HG02588 (cell line): Measurements from ENCODE around the gene ERF.

Experiments used
- ATAC-seq: cut with Tn5 transposase; IDR thresholded peaks from one replicate; pipeline ENCODE4 v1.9.1; 2021; ENCODE audit warnings: mild to moderate bottlenecking, moderate library complexity; ENCODE audit not compliant: unreplicated experiment

ERF gene

DNA sequence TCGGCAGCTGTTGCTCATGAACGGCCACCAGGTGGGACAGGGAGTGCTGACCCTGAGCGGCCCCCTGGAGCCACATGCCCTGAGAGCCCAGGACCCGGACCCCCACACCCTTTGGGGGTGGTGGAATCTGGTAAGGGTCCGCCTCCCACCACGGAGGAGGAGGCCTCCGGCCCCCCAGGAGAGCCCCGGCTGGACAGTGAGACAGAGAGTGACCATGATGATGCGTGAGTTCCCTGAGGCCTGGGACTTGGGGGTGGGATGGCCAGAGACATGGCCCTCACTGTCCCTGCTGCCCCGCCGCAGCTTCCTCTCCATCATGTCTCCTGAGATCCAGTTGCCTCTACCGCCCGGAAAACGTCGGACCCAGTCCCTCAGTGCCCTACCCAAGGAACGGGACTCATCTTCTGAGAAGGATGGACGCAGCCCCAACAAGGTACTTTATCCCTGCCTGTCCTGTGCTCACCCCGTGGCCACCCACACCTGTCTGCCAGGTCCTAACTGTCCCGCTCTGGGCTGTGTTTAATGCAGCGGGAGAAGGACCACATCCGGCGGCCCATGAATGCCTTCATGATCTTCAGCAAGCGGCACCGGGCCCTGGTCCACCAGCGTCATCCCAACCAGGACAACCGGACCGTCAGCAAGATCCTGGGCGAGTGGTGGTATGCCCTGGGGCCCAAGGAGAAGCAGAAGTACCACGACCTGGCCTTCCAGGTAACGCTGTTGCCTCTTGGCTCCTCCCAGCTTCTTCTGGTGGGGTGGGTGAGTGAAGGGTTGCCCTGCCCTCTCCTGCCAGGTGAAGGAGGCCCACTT lies 32.3 kb upstream of the ERF start:
- ATAC-seq, result no peak

GRCh38 chr19:42286349-42287016 lies 31.6 kb upstream of the ERF start:
- no peak for ATAC-seq

DNA sequence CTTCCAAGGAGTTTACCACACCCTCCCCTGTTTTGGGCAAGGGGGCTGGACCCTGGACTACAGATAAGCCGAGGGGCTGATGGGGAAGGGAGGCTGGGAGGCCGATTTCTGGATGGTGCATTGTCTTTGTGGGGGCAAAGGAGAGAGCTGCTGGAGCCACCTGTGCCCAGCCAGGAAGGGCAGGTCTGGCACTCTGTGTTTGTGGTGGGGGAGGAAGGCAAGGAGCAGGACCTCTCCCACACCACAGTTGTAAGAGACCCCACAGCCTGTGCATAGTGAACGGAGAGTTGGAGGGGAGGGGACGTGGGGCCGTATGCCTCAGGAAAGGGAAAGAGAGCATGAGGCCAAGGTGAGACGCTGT lies 31.0 kb upstream of the ERF start:
- ATAC-seq, result no peak

- ATAC-seq, result no peak
Observed at GRCh38 chr19:42285541-42285941, 30.6 kb upstream of the ERF start.

DNA sequence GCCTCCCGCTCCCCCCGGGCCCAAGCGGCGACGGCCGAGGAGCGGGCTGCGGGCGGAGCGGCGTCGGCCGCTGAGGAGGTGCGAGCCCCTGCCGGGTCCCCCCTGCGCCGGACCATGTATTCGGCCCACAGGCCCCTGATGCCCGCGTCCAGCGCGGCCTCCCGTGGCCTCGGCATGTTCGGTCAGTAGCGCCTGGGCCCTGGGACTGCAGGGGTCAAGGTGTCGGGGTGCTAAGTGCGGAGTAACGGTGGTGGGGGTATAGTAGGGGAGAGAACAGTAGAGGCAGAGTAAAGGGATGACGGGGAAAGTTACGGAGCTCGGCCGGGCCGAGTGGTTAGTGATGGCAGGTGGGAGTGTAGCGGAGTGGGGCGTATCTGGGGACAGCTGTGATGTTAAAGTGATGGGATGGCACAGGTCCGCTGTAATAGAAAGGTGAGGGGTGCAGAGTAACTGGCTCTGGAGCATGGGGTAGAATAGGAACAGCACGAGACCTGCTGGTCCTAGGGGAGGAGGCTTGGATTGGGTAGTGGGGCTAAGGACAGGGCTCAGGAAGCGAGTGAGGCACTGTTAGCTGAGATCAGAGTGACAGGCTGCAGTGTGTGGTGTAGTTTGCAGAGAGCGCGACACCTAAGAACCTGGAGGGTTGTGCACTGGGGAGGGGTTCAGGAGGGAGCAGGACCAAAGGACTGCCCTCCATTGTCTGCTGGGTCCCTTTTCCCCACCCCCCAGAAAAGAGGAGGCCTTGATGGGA lies 29.8 kb upstream of the ERF start:
- no peak for ATAC-seq

- ATAC-seq, result peak; percentile 32
Observed at GRCh38 chr19:42284066-42284501, 29.2 kb upstream of the ERF start.

GRCh38 chr19:42283188-42284065 lies 28.5 kb upstream of the ERF start:
- peak; percentile 43 for ATAC-seq

DNA sequence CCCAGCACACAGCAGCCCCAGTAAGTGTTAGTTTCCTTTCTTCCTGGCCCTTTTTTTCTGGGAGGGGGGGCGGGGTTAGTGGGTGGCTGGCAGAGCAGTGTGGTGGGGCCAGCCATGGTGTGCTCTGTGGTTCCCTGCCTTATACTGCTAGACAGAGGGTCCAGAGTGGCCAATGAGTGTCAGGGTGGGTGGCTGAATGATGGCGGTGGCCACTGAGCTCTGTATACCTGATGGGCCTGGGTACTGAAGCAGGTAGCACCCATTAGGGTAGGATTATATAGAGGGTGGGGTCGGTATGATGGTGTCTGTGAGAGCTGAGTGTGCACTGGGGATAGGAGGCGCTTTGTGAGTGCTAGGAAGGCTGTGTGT lies 27.9 kb upstream of the ERF start:
- no peak for ATAC-seq

- ATAC-seq, result no peak
Observed at GRCh38 chr19:42281827-42282762, 27.2 kb upstream of the ERF start.

DNA sequence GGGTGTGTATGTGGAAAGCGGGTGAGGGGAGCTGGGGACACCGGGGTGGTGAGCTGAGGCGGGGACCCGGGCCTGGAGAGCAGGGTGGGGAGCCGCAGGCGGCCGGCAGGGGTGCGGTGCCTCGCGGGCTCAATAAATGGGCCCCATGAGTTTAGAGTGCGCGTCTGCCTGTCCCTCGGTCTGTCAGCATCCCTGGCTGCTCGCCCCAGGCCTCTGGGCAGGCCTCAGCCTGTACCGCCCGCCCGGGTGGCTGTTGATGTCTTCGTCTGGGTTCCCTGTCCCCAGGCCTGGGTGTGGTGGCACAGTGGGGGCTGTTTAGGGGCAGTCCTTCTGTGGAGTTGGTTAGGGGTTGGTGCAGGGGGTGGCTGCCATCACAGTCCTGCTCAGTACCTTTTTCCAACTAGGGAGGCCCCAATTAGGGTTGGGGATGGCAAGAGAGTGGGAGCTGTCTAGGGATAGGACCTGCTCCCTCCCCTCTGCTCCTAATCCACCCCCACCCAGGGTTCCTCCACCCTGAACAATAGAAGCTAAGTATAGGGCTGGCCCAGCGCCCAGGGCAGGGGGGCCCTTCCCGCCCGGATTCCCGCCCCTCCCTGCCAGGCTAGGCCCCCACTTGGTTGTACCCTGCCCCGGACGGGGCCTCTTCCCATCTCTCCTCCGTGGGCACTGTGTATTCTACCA lies 26.4 kb upstream of the ERF start:
- no peak for ATAC-seq

GRCh38 chr19:42280815-42281145 lies 25.9 kb upstream of the ERF start:
- no peak for ATAC-seq

GRCh38 chr19:42279902-42280814 lies 25.2 kb upstream of the ERF start:
- ATAC-seq, result no peak

DNA sequence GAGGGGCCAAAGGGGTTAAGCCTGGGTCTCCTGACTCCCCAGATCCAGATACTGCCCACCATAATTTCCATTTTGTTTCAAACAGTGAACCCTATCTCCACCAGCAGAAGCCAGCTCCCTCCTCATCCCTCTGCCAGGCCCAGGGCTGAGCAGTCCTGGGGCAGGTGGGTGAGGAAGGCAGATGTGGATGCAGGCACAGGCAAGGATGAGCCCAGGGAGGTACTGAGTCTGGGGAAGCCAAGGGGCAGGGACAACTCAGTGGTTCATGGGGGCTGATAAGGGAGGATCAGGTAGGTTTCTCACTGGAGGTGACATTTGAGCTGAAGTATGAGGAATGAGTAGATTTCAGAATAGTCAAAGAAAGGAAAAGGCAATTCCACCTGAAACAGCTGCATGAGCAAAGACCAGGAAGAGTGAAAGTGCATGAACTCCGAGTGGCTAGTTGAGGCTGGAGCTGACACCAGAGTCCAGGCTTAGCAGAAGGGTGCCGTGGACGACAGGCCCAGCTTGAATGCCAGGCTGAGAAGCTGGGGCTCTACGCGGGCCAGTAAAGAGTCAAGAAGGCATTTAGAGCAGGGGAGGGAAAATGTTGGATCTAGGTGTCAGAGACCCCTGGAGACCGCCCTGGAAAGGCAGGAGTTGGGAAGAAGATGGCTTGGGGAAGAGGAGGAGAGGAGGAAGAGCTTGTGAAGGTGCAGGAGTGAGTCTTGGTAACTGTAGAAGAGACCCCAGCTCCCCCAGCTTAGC lies 24.4 kb upstream of the ERF start:
- ATAC-seq, result no peak

- ATAC-seq, result no peak
Observed at GRCh38 chr19:42278452-42279154, 23.7 kb upstream of the ERF start.

- ATAC-seq, result no peak
Observed at GRCh38 chr19:42277821-42278451, 23.0 kb upstream of the ERF start.

- ATAC-seq, result no peak
Observed at GRCh38 chr19:42276821-42277220, 21.9 kb upstream of the ERF start.

DNA sequence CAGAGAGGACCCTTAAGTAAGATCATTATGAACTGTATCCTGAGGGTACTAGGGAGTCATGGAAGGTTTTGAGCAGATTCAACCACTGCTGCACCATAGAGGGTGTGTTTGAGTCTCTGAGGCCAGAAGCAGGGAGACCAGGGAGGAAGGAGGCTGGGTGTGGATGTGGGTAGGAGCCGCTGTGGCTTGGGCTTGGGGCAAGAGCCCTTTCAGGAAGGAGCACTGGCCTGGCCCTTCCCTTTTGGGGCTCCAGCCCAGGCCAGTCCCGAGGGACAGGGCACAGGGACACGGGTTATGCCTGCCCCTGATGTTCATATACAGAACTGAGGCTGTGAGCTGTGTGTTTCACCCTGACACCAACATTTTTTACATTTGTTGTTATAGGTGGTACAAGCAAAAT lies 21.4 kb upstream of the ERF start:
- ATAC-seq, result no peak
